Measurements from ENCODE around the gene FGF5. TPM values are rescaled to one million over a fixed set of nuclear protein-coding genes. Genes with fewer than 3 reads are reported as not detected.
"Not testable (repeated sequence)": the region's sequence is repeated elsewhere in the genome, so short reads cannot be mapped to it uniquely, and the experiment has no call there.

Gene FGF5, protein sequence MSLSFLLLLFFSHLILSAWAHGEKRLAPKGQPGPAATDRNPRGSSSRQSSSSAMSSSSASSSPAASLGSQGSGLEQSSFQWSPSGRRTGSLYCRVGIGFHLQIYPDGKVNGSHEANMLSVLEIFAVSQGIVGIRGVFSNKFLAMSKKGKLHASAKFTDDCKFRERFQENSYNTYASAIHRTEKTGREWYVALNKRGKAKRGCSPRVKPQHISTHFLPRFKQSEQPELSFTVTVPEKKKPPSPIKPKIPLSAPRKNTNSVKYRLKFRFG
- under 0.01 and 0.17 TPM in 2 replicates for total RNA-seq

GRCh38 chr4:80266253-80266901, at the start of gene FGF5:
Gene FGF5, plus strand, starts transcription at chr4:80266664. Its CDS starts 161 bp downstream, at chr4:80266825.
- peak; percentile 37 for DNase-seq

DNA sequence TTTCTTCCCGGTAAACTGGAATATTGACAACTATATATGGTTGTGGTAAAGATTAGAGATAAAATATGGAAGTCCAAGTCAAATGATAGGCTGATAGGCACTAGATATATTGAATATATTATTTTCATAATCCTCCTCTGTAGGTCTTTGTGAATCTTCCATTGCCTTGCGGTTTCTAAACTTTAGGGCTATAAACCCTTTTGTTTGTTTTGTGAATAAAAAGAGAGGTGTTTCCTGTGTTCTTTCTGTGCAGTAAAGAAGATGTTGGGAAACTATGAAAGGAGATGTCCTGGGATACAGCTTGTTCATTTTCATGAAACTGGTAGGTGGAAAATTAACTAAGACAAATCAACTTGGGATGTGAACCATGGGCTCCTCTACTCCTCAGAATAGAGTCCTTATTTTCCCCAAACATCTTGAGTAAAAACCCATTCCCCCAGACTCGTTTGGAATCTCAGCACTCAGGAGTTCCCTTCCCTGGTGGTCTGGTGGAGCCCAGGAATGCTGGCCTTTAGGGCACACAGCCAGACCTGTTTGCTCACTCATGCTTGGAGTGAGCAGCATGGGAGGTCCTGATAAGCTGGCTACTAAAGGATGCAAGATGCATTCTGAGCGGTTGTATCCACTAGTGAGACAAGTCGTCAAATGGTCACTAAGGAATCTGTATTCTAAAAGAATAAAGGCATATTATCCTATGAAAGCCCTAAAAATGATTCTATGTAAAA, 47.0 kb upstream of the FGF5 start:
- DNase-seq: no peak

- no peak for DNase-seq
Observed at GRCh38 chr4:80220711-80221110, 45.8 kb upstream of the FGF5 start.

- DNase-seq: peak; percentile 43
Observed at GRCh38 chr4:80221161-80221560, 45.3 kb upstream of the FGF5 start.

GRCh38 chr4:80225595-80225994, 40.9 kb upstream of the FGF5 start:
- no peak for DNase-seq

DNA sequence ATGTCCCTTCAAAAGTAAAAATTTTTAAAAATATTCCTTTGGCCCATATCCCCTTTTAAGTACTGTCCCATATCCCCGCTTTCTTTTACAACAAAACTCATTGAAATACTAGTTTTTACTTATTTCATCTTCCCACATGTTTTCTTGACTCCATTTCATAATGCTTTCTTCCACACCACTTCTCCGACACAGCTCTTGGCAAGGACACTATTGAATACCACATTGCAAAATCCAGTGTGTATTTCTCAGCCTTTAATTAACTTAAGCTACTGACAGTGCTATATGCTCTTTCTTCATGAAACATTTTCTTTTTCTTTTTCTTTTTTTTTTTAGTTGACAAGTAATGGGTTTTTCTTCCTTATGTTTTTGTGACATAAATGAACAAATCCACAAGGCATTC, 40.4 kb upstream of the FGF5 start:
- DNase-seq: no peak

DNA sequence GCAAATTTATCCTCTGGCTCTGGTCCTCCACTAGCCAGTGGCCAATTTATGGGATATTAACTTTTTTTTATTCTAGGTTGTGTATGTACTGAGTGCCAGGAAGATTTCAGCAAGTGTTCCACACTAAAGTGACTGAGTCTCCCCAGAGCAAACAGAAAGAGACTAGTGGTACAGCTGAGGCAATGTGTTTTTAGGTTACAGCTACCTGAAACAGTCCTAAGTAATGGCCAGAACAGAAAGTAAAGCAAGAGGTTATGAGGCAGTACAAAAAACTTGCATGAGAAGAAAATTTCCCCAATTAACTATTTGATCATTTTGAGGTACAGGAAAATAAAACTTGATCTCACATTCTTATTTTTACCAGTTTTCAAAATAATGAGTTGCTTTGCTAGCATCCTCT, 38.0 kb upstream of the FGF5 start:
- DNase-seq: no peak

GRCh38 chr4:80229128-80229527, 37.3 kb upstream of the FGF5 start:
- DNase-seq: no peak

- DNase-seq: no peak
Observed at GRCh38 chr4:80229590-80229989, 36.9 kb upstream of the FGF5 start.

- DNase-seq: no peak
Observed at GRCh38 chr4:80231180-80231579, 35.3 kb upstream of the FGF5 start.

DNA sequence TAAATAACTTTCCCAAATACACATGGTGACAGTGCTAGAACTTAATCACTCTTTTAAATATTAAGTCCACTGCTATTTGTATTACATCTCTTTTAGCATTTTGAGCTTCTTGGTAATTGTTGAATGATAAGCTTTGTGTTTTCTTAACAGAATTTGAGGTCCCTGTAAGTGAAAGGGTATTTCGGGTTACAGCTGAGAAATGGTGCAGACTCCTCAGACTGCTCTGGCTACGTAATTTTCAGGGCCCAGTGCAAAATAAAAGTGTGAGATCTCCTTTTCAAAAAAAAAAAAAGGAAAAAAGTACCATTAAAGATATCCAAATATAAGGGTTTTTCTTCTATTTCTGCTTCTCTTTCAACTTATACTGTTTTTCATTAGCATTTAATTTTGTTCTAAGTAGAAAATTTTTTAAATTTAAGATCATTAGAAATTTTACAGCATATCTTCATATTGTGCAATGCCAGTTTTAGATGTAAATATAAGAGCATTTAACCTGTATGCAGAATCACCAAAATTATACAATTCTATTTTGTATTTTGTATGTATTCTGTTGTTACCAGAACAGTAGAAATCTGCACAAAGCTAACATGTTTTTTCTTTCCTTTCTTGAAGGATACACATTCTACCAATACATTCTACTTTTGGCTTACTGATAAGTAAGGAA, 33.6 kb upstream of the FGF5 start:
- DNase-seq: no peak

GRCh38 chr4:80233390-80233789, 33.1 kb upstream of the FGF5 start:
- no peak for DNase-seq

GRCh38 chr4:80235451-80235850, 31.0 kb upstream of the FGF5 start:
- DNase-seq: no peak

- peak; percentile 83 for DNase-seq
Observed at GRCh38 chr4:80237992-80238391, 28.5 kb upstream of the FGF5 start.

- no peak for DNase-seq
Observed at GRCh38 chr4:80239480-80240150, 26.8 kb upstream of the FGF5 start.

DNA sequence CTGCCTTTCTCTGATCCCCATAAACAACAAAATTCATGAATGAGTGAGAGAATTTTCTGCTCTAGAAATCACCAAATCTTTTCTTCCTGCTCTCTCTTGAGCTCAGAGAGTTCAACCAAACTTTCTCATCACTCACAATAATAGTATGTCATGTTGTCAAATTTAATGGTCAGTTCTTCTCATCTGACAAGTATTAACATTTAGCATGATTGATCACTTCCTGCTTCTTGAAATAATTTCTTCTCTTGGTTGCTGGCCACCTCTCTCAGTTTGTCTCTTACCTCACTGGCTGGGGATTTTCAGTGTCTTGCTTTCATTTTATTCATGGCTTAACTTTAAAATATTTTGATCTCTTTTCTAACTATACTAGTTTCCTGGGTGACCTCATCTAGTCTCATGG, 25.5 kb upstream of the FGF5 start:
- DNase-seq: peak; percentile 23

- no peak for DNase-seq
Observed at GRCh38 chr4:80243274-80244018, 23.0 kb upstream of the FGF5 start.

- not testable (repeated sequence) for DNase-seq
Observed at GRCh38 chr4:80247484-80247883, 19.0 kb upstream of the FGF5 start.

DNA sequence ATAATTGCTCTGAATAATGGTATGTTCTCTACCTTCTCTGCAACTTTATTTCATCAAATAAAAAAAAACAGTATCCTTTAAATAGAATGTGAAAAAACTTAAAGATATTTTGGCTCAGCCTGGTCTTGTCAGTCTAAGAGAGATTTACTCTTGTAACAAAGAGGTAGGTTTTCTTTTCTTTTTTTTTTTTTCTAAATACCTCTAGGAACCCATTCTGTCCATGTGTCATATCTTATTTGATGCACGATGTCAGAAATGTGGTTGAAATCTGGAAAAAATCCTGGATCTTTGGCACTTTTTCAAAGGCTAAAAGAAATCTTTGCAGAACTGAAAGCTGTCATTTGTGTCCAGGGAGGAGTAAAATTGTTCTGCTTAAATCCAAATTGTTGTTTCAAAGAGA, 17.3 kb upstream of the FGF5 start:
- no peak for DNase-seq

DNA sequence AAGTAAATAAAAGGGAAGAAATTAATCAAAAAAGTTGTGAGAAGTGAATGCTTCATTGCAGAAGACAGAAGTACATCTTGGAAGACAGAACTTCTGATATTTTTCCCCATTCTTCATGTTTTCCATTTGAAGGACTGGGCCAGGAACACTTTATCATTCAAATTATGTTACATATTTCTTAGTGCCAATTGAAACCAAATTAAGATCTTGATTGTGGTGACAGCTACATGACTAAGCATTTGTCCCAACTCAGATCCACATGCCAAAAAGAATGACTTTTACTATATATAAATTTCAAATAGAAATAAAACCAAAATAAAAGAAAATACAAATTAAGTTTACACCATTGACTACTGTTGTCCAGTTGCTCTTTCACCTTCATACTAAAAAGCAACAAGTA, 14.0 kb upstream of the FGF5 start:
- DNase-seq: no peak

GRCh38 chr4:80252953-80253352, 13.5 kb upstream of the FGF5 start:
- no peak for DNase-seq

DNA sequence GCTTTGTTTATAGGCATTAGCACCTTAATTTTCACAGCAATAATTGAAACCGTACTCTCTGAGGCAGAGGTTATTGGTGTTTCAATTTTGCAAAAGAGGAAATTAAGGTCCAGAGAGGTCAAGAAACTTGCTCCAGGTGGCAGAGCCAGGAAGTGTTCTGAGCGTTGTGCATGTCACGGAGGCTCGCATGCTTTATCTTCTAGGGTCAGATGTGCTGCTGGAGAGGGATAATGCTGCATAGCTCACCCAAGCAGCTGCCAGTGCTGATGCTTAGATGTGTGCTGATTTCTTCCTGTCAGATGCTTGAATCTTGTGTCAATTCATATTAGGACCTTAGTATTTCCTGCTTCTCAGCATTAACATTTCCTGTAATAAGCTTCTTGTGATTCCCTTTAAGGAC, 13.0 kb upstream of the FGF5 start:
- peak; percentile 42 for DNase-seq

Measured in dermis blood vessel endothelial cell (primary cell).